Neural cell (in vitro differentiated cells): Measurements from ENCODE around the gene KHK. TPM values are rescaled to one million over a fixed set of nuclear protein-coding genes. Genes with fewer than 3 reads are reported as not detected.
"Not testable (repeated sequence)": the region's sequence is repeated elsewhere in the genome, so short reads cannot be mapped to it uniquely, and the experiment has no call there.

ENCODE experiments used
- H2AFZ ChIP-seq: fragments of 200-600, 300-800 bp; sonication (generic), shearing (Covaris generic); 2 replicates; pipeline ENCODE4 v1.6.0; 2014; ENCODE audit warnings: low read depth, mild to moderate bottlenecking, antibody characterized with exemption, low read length, moderate library complexity
- H3F3A ChIP-seq: fragments of 200-600 bp; shearing (Covaris generic); 2 replicates; pipeline ENCODE4 v1.6.1; 2016; ENCODE audit warnings: mild to moderate bottlenecking, moderate library complexity, mixed read lengths, antibody characterized with exemption, low read length; ENCODE audit not compliant: insufficient read depth, poor library complexity, severe bottlenecking
- H3K27ac ChIP-seq: fragments of 200-600, 300-800 bp; sonication (generic), shearing (Covaris generic); 2 replicates; pipeline ENCODE4 v1.5.1; 2014; ENCODE audit warnings: mild to moderate bottlenecking, low read length, moderate library complexity
- H3K27me3 ChIP-seq: fragments of 300-800, 200-600 bp; sonication (generic), shearing (Covaris generic); 2 replicates; pipeline ENCODE4 v1.6.0; 2014; ENCODE audit warnings: mild to moderate bottlenecking, low read depth, low read length, moderate library complexity; ENCODE audit not compliant: insufficient read depth
- H3K36me3 ChIP-seq: fragments of 300-800, 200-600 bp; sonication (generic), shearing (Covaris generic); 2 replicates; pipeline ENCODE4 v1.5.1; 2014; ENCODE audit warnings: mild to moderate bottlenecking, antibody characterized with exemption, low read length, moderate library complexity; ENCODE audit not compliant: insufficient read depth
- H3K4me2 ChIP-seq: fragments of 300-800, 200-600 bp; sonication (generic), shearing (Covaris generic); 2 replicates; pipeline ENCODE4 v1.6.0; 2014; ENCODE audit warnings: mild to moderate bottlenecking, low read length
- H3K4me3 ChIP-seq: fragments of 300-800, 200-600 bp; sonication (generic), shearing (Covaris generic); 2 replicates; pipeline ENCODE4 v1.5.1; 2014; ENCODE audit warnings: mild to moderate bottlenecking, low read length, moderate library complexity
- H3K79me2 ChIP-seq: fragments of 200-600 bp; shearing (Covaris generic); replicated peaks from 2 replicates; pipeline ENCODE4 v1.6.0; 2014; ENCODE audit warnings: mild to moderate bottlenecking, low read length, moderate library complexity; ENCODE audit not compliant: insufficient read depth
- H3K9ac ChIP-seq: fragments of 300-800, 200-600 bp; sonication (generic), shearing (Covaris generic); 2 replicates; pipeline ENCODE4 v1.6.1; 2016; ENCODE audit warnings: mild to moderate bottlenecking, low read length, mixed read lengths
- H3K9me2 ChIP-seq: fragments of 200-600 bp; shearing (Covaris generic); 2 replicates; pipeline ENCODE4 v1.6.1; 2016; ENCODE audit warnings: mild to moderate bottlenecking, low read length, mixed read lengths; ENCODE audit not compliant: insufficient read depth
- H3K9me3 ChIP-seq: fragments of 200-600, 300-800 bp; sonication (generic), shearing (Covaris generic); 2 replicates; pipeline ENCODE4 v1.6.1; 2016; ENCODE audit warnings: mild to moderate bottlenecking, mixed run types, low read length, moderate library complexity, mixed read lengths
- H4K20me1 ChIP-seq: fragments of 200-600 bp; shearing (Covaris generic); 2 replicates; pipeline ENCODE4 v1.6.1; 2016; ENCODE audit warnings: mild to moderate bottlenecking, mixed run types; ENCODE audit not compliant: insufficient read depth
- CTCF ChIP-seq: fragments of 450-650 bp; IDR thresholded peaks from 2 replicates; pipeline ENCODE4 v1.5.1; 2014; ENCODE audit warnings: antibody characterized with exemption, mild to moderate bottlenecking, moderate library complexity; ENCODE audit not compliant: poor library complexity, severe bottlenecking
- EP300 ChIP-seq: fragments of 450-650 bp; conservative IDR thresholded peaks from 2 replicates; pipeline ENCODE4 v1.6.1; 2014; ENCODE audit warnings: antibody characterized with exemption, mild to moderate bottlenecking, moderate library complexity; ENCODE audit not compliant: poor library complexity, severe bottlenecking
- EZH2 ChIP-seq: fragments of 200-600, 300-800 bp; shearing (Covaris generic), sonication (generic); IDR thresholded peaks from 2 replicates; pipeline ENCODE4 v1.6.1; 2014; ENCODE audit warnings: antibody characterized with exemption, low read length, borderline replicate concordance, mild to moderate bottlenecking; ENCODE audit not compliant: insufficient read depth, poor library complexity, severe bottlenecking
- MXI1 ChIP-seq: fragments of 450-650 bp; conservative IDR thresholded peaks from 2 replicates; pipeline ENCODE4 v1.6.1; 2014; ENCODE audit warnings: antibody characterized with exemption, mild to moderate bottlenecking; ENCODE audit not compliant: poor library complexity, severe bottlenecking
- POLR2AphosphoS5 ChIP-seq: IDR thresholded peaks from 2 replicates; pipeline ENCODE4 v1.6.1; 2012
- RAD21 ChIP-seq: fragments of 450-650 bp; conservative IDR thresholded peaks from 2 replicates; pipeline ENCODE4 v1.6.1; 2014; ENCODE audit warnings: antibody characterized with exemption, mild to moderate bottlenecking, moderate library complexity
- REST ChIP-seq: IDR thresholded peaks from 2 replicates; pipeline ENCODE4 v1.6.1; 2012; ENCODE audit warnings: borderline replicate concordance
- SMC3 ChIP-seq: fragments of 450-650 bp; conservative IDR thresholded peaks from 2 replicates; pipeline ENCODE4 v1.6.1; 2014; ENCODE audit warnings: antibody characterized with exemption, mild to moderate bottlenecking, moderate library complexity; ENCODE audit not compliant: poor library complexity
- TAF1 ChIP-seq: IDR thresholded peaks from 2 replicates; pipeline ENCODE4 v1.6.1; 2012; ENCODE audit warnings: low read depth
- polyA plus RNA-seq: library from polyadenylated mRNA; depleted of rRNA; stranded (reverse); fragments of >200 nt; gene quantifications from 2 replicates; pipeline ENCODE4 v1.2.3, GENCODE V29; 2014

KHK gene
- polyA plus RNA-seq, 1 donor from 2014 or later: 4.1 TPM

- Histone ChIP-seq H3K9ac (peak within 1 kb of the TSS; percentile 60), H3K27ac (no peak within 1 kb of the TSS), H3F3A (no peaks in the 10 kb centered on the region), H3K36me3 (no peaks in the 10 kb centered on the region), H3K79me2 (no peaks in the 10 kb centered on the region), H4K20me1 (no peaks in the 10 kb centered on the region), H3K4me3 (peak within 1 kb of the TSS; percentile 83), H3K4me2 (peak within 1 kb of the TSS; percentile 65), H3K27me3 (peaks cover 25% of the 10 kb centered on the region), H3K9me3 (no peaks in the 10 kb centered on the region), H3K9me2 (no peaks in the 10 kb centered on the region), H2AFZ (peak within 1 kb of the TSS; percentile 60)
- TF ChIP-seq EP300: no peak
- peak; percentile 90 for TF ChIP-seq MXI1
- TF ChIP-seq RAD21: no peak
- peak; percentile 57 for TF ChIP-seq REST
- TF ChIP-seq POLR2AphosphoS5: peak; percentile 53
- no peak for TF ChIP-seq CTCF
Observed at GRCh38 chr2:27118525-27119329, 32.2 kb downstream of the KHK start, which contains the start of gene CGREF1. CGREF1 (minus strand) TSS chr2:27119128; CDS start chr2:27104366, 14,762 bp downstream.

GRCh38 chr2:27119330-27119670 is 32.7 kb downstream of the KHK start:
- Histone ChIP-seq H3K4me3 (peak overlapping the region; percentile 68), H3K9ac (peak overlapping the region; percentile 60), H3K27me3 (peaks cover 29% of the 10 kb centered on the region)
- not testable (repeated sequence) for H3F3A ChIP-seq, H4K20me1 ChIP-seq, H3K4me2 ChIP-seq, H3K9me3 ChIP-seq, H2AFZ ChIP-seq, H3K9me2 ChIP-seq, H3K27ac ChIP-seq, H3K36me3 ChIP-seq, H3K79me2 ChIP-seq

- Histone ChIP-seq H3K9me2 (no peaks in the 10 kb centered on the region), H3F3A (no peaks in the 10 kb centered on the region), H3K4me2 (no peak overlapping the region), H3K4me3 (no peak overlapping the region), H3K36me3 (no peaks in the 10 kb centered on the region), H3K9me3 (no peaks in the 10 kb centered on the region), H2AFZ (no peak overlapping the region), H4K20me1 (no peaks in the 10 kb centered on the region), H3K27me3 (peaks cover 29% of the 10 kb centered on the region), H3K79me2 (no peaks in the 10 kb centered on the region), H3K27ac (no peak overlapping the region), H3K9ac (no peak overlapping the region)
- TF ChIP-seq EZH2 (no peak), TAF1 (no peak), MXI1 (no peak), CTCF (no peak), POLR2AphosphoS5 (no peak), RAD21 (no peak), REST (no peak), EP300 (no peak), SMC3 (no peak)
Observed at GRCh38 chr2:27121906-27122305, 35.3 kb downstream of the KHK start.
